GM12878 (cell line): ENCODE data around the gene CAPN1.

Experiments
- GATAD2B ChIP-seq: fragments of 450-650 bp; conservative IDR thresholded peaks from 2 replicates; pipeline ENCODE4 v1.6.1; 2017; ENCODE audit warnings: low read depth, mild to moderate bottlenecking, moderate library complexity
- RBBP5 ChIP-seq: fragments of 200-600 bp; sonication (generic); conservative IDR thresholded peaks from 2 replicates; pipeline ENCODE4 v1.6.1; 2016
- TF ChIP-seq, protein P1 (sequence below): IDR thresholded peaks from 2 replicates; pipeline ENCODE4 v1.6.1; 2012; ENCODE audit warnings: mild to moderate bottlenecking, low read depth, low read length

- no peak for TF ChIP-seq RBBP5
- no peak for TF ChIP-seq GATAD2B
- TF ChIP-seq, protein P1, sequence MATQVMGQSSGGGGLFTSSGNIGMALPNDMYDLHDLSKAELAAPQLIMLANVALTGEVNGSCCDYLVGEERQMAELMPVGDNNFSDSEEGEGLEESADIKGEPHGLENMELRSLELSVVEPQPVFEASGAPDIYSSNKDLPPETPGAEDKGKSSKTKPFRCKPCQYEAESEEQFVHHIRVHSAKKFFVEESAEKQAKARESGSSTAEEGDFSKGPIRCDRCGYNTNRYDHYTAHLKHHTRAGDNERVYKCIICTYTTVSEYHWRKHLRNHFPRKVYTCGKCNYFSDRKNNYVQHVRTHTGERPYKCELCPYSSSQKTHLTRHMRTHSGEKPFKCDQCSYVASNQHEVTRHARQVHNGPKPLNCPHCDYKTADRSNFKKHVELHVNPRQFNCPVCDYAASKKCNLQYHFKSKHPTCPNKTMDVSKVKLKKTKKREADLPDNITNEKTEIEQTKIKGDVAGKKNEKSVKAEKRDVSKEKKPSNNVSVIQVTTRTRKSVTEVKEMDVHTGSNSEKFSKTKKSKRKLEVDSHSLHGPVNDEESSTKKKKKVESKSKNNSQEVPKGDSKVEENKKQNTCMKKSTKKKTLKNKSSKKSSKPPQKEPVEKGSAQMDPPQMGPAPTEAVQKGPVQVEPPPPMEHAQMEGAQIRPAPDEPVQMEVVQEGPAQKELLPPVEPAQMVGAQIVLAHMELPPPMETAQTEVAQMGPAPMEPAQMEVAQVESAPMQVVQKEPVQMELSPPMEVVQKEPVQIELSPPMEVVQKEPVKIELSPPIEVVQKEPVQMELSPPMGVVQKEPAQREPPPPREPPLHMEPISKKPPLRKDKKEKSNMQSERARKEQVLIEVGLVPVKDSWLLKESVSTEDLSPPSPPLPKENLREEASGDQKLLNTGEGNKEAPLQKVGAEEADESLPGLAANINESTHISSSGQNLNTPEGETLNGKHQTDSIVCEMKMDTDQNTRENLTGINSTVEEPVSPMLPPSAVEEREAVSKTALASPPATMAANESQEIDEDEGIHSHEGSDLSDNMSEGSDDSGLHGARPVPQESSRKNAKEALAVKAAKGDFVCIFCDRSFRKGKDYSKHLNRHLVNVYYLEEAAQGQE: no peak
Measured at GRCh38 chr11:65132988-65133700, 48.6 kb upstream of the CAPN1 start.
